GM18517 (cell line): ENCODE data around the gene ZNF276.
"Not testable (repeated sequence)": the region's sequence is repeated elsewhere in the genome, so short reads cannot be mapped to it uniquely, and the experiment has no call there.

Experiments used
- ATAC-seq: cut with Tn5 transposase; IDR thresholded peaks from one replicate; pipeline ENCODE4 v1.9.1; 2021; ENCODE audit warnings: mild to moderate bottlenecking, moderate library complexity; ENCODE audit not compliant: unreplicated experiment

The ZNF276 gene

GRCh38 chr16:89733792-89734191 lies 12.5 kb downstream of the ZNF276 start:
- no peak for ATAC-seq

GRCh38 chr16:89736554-89736953 lies 15.2 kb downstream of the ZNF276 start:
- no peak for ATAC-seq

GRCh38 chr16:89737341-89738071 lies 16.2 kb downstream of the ZNF276 start:
- ATAC-seq, result no peak

GRCh38 chr16:89738072-89738377 lies 16.7 kb downstream of the ZNF276 start:
- ATAC-seq, result no peak

- ATAC-seq, result no peak
These were observed 17.4 kb downstream of the ZNF276 start for GRCh38 chr16:89738538-89739317.

GRCh38 chr16:89739383-89739782 lies 18.0 kb downstream of the ZNF276 start:
- no peak for ATAC-seq

GRCh38 chr16:89741342-89742014 lies 20.1 kb downstream of the ZNF276 start:
- no peak for ATAC-seq

- no peak for ATAC-seq
These were observed 21.6 kb downstream of the ZNF276 start for GRCh38 chr16:89742948-89743347.

- ATAC-seq, result no peak
These were observed 23.5 kb downstream of the ZNF276 start for GRCh38 chr16:89744813-89745212.

GRCh38 chr16:89746043-89746442 lies 24.7 kb downstream of the ZNF276 start:
- ATAC-seq, result no peak

GRCh38 chr16:89748076-89748475 lies 26.7 kb downstream of the ZNF276 start:
- no peak for ATAC-seq

- ATAC-seq, result no peak
These were observed 27.6 kb downstream of the ZNF276 start for GRCh38 chr16:89748921-89749320.

GRCh38 chr16:89749637-89750036 lies 28.3 kb downstream of the ZNF276 start:
- no peak for ATAC-seq

- no peak for ATAC-seq
These were observed 38.5 kb downstream of the ZNF276 start for GRCh38 chr16:89759746-89760340.

- ATAC-seq, result no peak
These were observed 40.1 kb downstream of the ZNF276 start for GRCh38 chr16:89761304-89761922.

GRCh38 chr16:89764711-89765201 lies 43.4 kb downstream of the ZNF276 start:
- peak; percentile 86 for ATAC-seq

- ATAC-seq, result no peak
These were observed 44.0 kb downstream of the ZNF276 start for GRCh38 chr16:89765292-89765830.

- no peak for ATAC-seq
These were observed 49.0 kb downstream of the ZNF276 start for GRCh38 chr16:89770367-89770766.

GRCh38 chr16:89775223-89775622 lies 53.9 kb downstream of the ZNF276 start:
- ATAC-seq, result no peak

- not testable (repeated sequence) for ATAC-seq
These were observed 56.9 kb downstream of the ZNF276 start for GRCh38 chr16:89778211-89778610.
